ENCODE measurements around the gene CDKN1A.

GRCh38 chr6:36641543-36641942 is 37.0 kb upstream of the CDKN1A start:
- TF ChIP-seq SETDB1 (IDR thresholded peaks at IDR 0.05; ENCODE audit: insufficient read length, low read length) (no peak), ZSCAN30 (tag by site-specific recombination; IDR thresholded peaks at IDR 0.05) (no peak), SP2 (tag by site-specific recombination; IDR thresholded peaks at IDR 0.05) (no peak), ZNF449 (tag by site-specific recombination; IDR thresholded peaks at IDR 0.05) (no peak), ZNF398 (tag by site-specific recombination; IDR thresholded peaks at IDR 0.05) (no peak)
- TF ChIP-seq, protein P1, sequence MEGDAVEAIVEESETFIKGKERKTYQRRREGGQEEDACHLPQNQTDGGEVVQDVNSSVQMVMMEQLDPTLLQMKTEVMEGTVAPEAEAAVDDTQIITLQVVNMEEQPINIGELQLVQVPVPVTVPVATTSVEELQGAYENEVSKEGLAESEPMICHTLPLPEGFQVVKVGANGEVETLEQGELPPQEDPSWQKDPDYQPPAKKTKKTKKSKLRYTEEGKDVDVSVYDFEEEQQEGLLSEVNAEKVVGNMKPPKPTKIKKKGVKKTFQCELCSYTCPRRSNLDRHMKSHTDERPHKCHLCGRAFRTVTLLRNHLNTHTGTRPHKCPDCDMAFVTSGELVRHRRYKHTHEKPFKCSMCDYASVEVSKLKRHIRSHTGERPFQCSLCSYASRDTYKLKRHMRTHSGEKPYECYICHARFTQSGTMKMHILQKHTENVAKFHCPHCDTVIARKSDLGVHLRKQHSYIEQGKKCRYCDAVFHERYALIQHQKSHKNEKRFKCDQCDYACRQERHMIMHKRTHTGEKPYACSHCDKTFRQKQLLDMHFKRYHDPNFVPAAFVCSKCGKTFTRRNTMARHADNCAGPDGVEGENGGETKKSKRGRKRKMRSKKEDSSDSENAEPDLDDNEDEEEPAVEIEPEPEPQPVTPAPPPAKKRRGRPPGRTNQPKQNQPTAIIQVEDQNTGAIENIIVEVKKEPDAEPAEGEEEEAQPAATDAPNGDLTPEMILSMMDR (tag by site-specific recombination; IDR thresholded peaks at IDR 0.05), result no peak
